DMS53 (cell line): ENCODE results near the gene NFIB.

ENCODE experiments used
- DNase-seq: peaks from one replicate; lab custom pipeline; 2025; lab: John Stamatoyannopoulos, UW

The NFIB gene

GRCh38 chr9:14313951-14314423 lies at the start of gene NFIB:
Gene NFIB (minus strand): TSS chr9:14314141. CDS start chr9:14313511, 630 bp downstream.
- DNase-seq, result peak; percentile 61

DNA sequence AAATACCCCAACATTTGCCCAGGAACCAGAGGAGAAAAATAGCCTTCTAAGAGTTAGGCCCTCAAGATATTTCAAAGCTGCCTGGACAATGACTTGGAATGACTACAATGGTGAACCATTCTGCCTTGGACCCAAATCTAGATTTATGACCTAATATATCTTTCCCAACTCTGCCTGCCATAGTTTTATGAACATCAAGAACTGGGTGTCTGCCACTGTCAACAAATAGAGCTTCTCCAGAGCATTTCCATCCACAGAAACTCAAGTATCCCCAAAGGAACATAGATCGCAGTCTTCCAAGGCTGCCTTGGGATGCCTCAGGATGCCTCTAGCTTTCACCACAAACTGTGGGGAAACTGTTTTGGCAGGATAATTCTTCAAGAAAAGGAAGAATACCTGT lies 48.2 kb upstream of the NFIB start:
- DNase-seq, result no peak

- no peak for DNase-seq
These were observed 47.1 kb upstream of the NFIB start for GRCh38 chr9:14361074-14361473.

GRCh38 chr9:14358523-14358922 lies 44.6 kb upstream of the NFIB start:
- DNase-seq, result no peak

GRCh38 chr9:14356351-14357265 lies 42.7 kb upstream of the NFIB start:
- DNase-seq, result no peak

DNA sequence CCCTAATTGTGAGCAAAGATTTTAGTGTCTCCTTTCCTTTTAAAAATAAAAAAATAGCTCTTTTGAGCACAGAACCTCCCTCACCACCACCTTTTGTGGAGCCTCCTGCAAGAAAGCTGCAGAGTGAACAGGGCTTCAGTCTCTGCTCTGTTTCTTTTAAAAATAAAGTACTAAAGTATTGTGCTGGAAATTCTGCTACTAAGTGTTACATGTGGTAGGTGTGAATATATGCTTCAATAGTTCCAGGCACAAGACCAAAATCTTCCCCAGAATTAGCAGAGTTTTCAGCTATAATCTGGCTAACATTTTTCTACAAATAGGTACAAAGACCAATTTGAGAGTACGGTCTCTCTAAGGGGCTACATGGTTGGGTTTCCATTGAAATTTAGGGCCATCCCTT lies 40.3 kb upstream of the NFIB start:
- no peak for DNase-seq

- peak; percentile 75 for DNase-seq
These were observed 39.5 kb upstream of the NFIB start for GRCh38 chr9:14353222-14354056.

GRCh38 chr9:14352503-14352902 lies 38.6 kb upstream of the NFIB start:
- peak; percentile 39 for DNase-seq

DNA sequence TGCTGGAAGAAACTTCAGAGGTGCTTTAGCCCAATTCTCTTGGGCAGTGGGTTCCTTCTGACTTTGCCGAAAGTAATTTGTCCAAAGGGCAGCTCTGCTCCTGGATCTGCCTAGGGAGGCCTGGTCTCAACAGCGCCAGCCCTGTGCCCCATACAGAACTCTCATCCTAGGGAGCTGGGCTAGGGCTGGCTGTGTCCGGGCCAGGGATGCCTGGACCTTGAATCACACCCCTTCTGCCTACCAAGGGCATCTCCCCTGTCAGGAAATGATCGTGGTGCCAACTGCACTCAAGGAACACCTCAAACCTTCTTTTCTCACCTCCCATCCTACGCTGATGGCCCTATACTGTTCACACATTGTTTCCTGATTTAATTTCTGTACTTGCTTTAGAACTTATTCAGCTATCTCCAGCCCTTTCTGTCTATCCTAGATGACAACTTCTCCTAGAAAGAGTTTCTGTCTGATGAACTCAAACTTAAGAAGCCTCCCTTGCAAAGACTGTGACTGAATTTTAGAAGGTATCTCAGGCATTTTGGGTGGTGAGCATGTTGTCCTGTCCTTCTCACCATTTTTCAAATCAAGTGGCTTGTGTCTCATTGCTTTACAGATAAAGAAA lies 37.4 kb upstream of the NFIB start:
- DNase-seq, result no peak

DNA sequence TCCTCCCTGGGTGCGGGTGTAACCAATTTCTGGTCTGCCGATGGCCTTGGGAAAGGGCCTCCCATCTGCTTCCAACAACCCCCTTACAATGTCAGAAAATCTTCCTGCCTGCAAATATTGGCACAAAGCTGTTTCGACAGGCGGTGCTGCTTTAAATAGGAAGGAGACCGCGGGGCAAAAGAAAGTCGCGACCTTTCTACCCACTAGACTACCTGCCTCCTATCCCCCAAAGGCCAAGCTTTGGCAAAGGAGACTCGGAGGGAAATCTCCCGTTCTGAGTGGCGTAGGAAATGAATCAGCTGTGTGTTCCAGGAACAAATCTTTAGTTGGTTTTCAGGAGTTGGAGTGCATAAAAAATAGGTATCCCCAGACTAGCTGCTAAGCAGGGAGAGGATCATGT lies 36.8 kb upstream of the NFIB start:
- no peak for DNase-seq

GRCh38 chr9:14350349-14350728 lies 36.4 kb upstream of the NFIB start:
- no peak for DNase-seq

- DNase-seq, result peak; percentile 3
These were observed 35.8 kb upstream of the NFIB start for GRCh38 chr9:14349447-14350348.

DNA sequence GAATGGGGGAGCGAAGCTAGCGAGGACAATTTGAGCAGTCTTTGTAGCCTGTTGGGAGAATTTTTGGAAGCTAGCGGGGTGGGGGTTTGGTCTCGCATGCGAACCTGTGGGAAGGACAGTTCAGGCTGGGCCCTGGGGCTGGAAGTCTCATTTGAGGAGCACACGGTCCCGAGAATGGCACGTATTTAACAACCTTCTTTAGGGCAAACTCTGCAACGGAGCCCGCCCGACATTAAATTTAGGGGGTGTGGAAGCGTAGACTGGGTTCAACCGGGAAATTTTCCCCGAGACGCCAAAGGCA lies 35.2 kb upstream of the NFIB start:
- peak; percentile 19 for DNase-seq

GRCh38 chr9:14348373-14349145 lies 34.6 kb upstream of the NFIB start:
- peak; percentile 57 for DNase-seq

- DNase-seq, result no peak
These were observed 34.1 kb upstream of the NFIB start for GRCh38 chr9:14348123-14348372.

DNA sequence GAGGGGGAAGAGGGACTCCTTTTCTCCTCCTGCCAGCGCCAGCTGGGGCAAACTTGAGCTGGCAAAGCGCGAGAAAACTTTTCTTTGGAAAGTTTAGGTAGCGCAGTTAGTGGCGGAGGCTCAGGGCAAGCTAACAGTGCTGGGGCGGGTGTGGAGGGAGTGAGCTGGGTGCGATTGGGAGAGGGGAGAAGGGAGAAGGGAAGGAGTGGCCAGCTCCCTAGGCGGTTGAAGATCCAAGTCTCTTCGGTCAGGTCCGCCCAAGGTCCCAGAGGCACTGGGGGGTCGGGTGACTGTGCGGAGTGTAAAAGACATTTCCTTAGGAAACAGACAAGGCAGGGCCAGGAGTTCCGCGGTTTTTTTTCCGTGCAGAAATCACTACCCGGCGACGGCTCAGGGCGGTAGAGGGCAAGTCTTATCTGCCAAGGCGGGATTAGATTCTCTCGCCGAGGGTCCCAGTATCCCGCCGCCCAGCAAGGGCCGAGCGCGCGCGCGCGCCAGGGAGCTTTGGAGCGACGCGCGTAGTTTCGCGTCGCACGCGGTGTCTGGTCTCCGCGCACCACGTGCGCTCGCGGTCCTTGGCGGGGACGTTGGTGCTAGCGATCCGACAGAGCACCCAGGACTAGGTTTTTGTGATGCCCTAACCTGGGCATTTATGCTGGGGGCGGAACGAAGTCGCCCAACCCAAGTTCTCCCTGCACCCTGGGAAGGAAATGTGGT lies 33.6 kb upstream of the NFIB start:
- peak; percentile 67 for DNase-seq

DNA sequence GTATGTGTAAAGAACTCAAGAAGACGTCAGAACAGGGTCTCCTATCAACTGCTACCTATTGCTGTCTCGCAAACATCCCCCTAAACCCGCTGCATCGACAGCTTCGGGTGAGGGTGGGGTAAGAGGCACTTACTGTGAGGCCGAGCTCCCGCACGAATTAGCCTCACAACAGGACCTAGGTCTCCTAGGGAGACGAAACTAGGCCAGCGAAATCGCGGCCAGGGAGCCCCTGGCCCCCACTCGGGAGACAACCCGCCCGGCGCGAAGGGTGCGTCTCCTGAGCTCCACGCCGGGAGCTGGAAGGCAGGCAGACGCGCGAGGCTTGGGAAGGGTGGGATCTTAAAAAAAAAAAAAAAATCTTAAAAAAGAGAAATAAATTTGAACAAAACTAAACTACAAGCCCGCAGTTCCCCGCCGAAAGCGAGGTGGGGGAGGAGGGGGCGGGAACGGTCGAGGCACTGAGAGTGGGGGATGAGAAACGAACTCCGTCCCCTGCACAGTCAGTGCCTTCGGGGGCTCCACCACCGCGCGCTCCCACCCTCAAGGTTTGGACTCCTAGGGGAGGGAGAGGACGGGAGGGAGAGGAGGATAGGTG lies 33.0 kb upstream of the NFIB start:
- DNase-seq, result peak; percentile 37

- peak; percentile 18 for DNase-seq
These were observed 32.4 kb upstream of the NFIB start for GRCh38 chr9:14346231-14346791.

DNA sequence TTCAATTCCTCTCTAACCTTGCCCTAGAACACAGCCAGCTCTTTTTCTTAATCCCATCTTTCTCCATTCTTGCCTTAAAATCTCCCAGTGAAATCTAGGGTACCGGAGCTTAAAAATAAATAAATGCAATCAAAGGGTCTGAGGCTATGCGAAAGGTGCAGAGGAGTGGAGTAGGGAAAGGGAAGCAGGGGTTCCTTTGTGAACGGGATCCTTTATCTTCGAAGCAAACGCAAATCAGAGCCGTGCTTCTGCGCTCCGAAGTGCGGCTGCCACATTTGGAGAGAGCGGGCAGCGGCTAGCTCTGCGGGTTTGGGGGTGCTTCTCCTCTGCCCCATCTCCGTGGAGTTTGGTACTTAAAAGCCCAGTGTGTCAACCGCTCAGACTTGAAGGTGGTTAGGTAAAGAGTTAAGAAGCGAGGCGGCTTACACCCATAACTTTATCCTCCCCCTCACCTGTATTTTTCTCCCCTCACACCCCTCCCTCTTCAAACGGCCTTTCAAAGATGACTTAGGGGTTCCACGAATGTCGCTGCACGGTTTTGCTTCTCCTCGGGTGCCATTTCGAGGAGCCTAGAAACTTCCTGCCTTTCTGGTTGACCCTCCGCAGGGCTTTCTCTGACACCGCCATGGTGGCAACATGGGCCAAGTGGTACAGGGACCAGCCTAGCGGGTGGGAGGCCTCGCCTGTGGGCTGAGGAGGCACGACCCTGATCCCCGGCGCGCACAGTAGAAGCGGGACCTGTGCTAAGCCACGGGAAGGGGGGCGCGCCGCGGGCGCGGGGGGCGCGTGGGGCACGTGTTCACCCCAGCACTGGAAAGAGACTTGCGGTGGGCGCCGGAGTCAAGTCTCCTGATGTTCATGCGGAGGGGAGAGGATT lies 31.7 kb upstream of the NFIB start:
- DNase-seq, result no peak
